B cell (primary cell): ENCODE results near the gene KYNU.

Source experiments
- EZH2 ChIP-seq: IDR thresholded peaks from 2 replicates; pipeline ENCODE4 v1.6.1; 2012; ENCODE audit warnings: borderline replicate concordance, low read depth, mild to moderate bottlenecking, moderate library complexity, low read length; ENCODE audit not compliant: insufficient read depth, poor library complexity, severe bottlenecking
- TF ChIP-seq, protein P1 (sequence below): fragments of 200-600 bp; IDR thresholded peaks from one replicate; pipeline ENCODE4 v1.8.0; 2022; ENCODE audit warnings: antibody characterized with exemption, mild to moderate bottlenecking

DNA sequence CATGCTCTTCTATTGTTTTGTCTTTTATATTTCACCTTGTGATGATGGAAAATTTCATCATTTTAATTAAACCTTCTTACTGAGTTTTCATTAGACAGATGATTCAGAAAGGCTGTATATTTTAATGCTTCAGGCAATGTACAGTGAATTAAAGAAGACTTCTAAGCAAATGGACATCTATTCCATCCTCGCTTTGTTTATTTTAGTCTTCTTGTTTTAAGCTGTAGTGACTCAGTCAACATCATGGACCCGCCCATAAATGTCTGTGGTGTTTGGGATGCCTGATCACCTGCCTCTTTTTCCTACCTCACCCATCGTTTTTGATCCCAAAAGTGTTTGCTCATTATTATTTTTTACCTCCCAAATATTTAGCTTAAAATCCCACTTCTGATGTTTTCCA is 43.1 kb downstream of the KYNU start:
- TF ChIP-seq, protein P1, sequence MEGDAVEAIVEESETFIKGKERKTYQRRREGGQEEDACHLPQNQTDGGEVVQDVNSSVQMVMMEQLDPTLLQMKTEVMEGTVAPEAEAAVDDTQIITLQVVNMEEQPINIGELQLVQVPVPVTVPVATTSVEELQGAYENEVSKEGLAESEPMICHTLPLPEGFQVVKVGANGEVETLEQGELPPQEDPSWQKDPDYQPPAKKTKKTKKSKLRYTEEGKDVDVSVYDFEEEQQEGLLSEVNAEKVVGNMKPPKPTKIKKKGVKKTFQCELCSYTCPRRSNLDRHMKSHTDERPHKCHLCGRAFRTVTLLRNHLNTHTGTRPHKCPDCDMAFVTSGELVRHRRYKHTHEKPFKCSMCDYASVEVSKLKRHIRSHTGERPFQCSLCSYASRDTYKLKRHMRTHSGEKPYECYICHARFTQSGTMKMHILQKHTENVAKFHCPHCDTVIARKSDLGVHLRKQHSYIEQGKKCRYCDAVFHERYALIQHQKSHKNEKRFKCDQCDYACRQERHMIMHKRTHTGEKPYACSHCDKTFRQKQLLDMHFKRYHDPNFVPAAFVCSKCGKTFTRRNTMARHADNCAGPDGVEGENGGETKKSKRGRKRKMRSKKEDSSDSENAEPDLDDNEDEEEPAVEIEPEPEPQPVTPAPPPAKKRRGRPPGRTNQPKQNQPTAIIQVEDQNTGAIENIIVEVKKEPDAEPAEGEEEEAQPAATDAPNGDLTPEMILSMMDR, result no peak
- TF ChIP-seq EZH2, result no peak
